Trophoblast cell (in vitro differentiated cells and primary cell): ENCODE results near the gene C6orf62.

Experiments used
- DNase-seq, 2 donors: peaks; one replicate each; pipeline ENCODE4 v3.0.0-alpha.2; 2016
- H2AFZ ChIP-seq: 2 replicates; pipeline ENCODE4 v1.6.1; 2013; ENCODE audit warnings: low read length, moderate library complexity, mild to moderate bottlenecking; ENCODE audit not compliant: insufficient read depth, poor library complexity
- H2AK5ac ChIP-seq: 2 replicates; pipeline ENCODE4 v1.6.1; 2013; ENCODE audit warnings: mild to moderate bottlenecking, low read length
- H2BK120ac ChIP-seq: 2 replicates; pipeline ENCODE4 v1.6.1; 2013; ENCODE audit warnings: low read length, mild to moderate bottlenecking, moderate library complexity; ENCODE audit not compliant: insufficient read depth, poor library complexity
- H2BK12ac ChIP-seq: 2 replicates; pipeline ENCODE4 v1.6.1; 2013; ENCODE audit warnings: mild to moderate bottlenecking, low read length, moderate library complexity
- H2BK5ac ChIP-seq: 2 replicates; pipeline ENCODE4 v1.6.1; 2013; ENCODE audit warnings: low read length, low read depth, moderate library complexity, mild to moderate bottlenecking; ENCODE audit not compliant: poor library complexity
- H3K14ac ChIP-seq: 2 replicates; pipeline ENCODE4 v1.6.1; 2013; ENCODE audit warnings: mild to moderate bottlenecking, low read length
- H3K18ac ChIP-seq: 2 replicates; pipeline ENCODE4 v1.6.1; 2013; ENCODE audit warnings: mild to moderate bottlenecking, low read length
- H3K23ac ChIP-seq: 2 replicates; pipeline ENCODE4 v1.6.1; 2013; ENCODE audit warnings: low read length
- H3K27ac ChIP-seq: 2 replicates; pipeline ENCODE4 v1.5.1; 2013; ENCODE audit warnings: low read depth, mild to moderate bottlenecking, inconsistent platforms, low read length, moderate library complexity
- H3K27me3 ChIP-seq: 2 replicates; pipeline ENCODE4 v1.6.1; 2013; ENCODE audit warnings: inconsistent platforms, mild to moderate bottlenecking, low read length, moderate library complexity; ENCODE audit not compliant: insufficient read depth
- H3K36me3 ChIP-seq, 2 experiments: 1 replicate in 1 of 2; 2 replicates in 1 of 2; pipeline ENCODE4 v1.6.1; 2013; ENCODE audit warnings: low read length in 2 of 2, mild to moderate bottlenecking in 2 of 2, moderate library complexity in 1 of 2; ENCODE audit not compliant: insufficient read depth in 2 of 2, control insufficient read depth in 1 of 2
- H3K4ac ChIP-seq: 2 replicates; pipeline ENCODE4 v1.6.1; 2013; ENCODE audit warnings: low read depth, mild to moderate bottlenecking, low read length, moderate library complexity
- H3K4me1 ChIP-seq, 2 experiments: 1 replicate in 1 of 2; 2 replicates in 1 of 2; pipeline ENCODE4 v1.6.1; 2013; ENCODE audit warnings: low read length in 2 of 2, mild to moderate bottlenecking in 2 of 2, moderate library complexity in 1 of 2; ENCODE audit not compliant: insufficient read depth in 2 of 2, control insufficient read depth in 1 of 2
- H3K4me2 ChIP-seq: 2 replicates; pipeline ENCODE4 v1.6.1; 2013; ENCODE audit warnings: inconsistent platforms, mild to moderate bottlenecking, low read length, moderate library complexity
- H3K4me3 ChIP-seq: 2 replicates; pipeline ENCODE4 v1.5.1; 2013; ENCODE audit warnings: mild to moderate bottlenecking, low read depth, low read length, inconsistent platforms
- H3K79me1 ChIP-seq: one replicate; pipeline ENCODE4 v1.6.1; 2013; ENCODE audit warnings: low read length
- H3K79me2 ChIP-seq: 2 replicates; pipeline ENCODE4 v1.6.1; 2013; ENCODE audit warnings: low read length, mild to moderate bottlenecking; ENCODE audit not compliant: control insufficient read depth, insufficient read depth, poor library complexity
- H3K9ac ChIP-seq: 2 replicates; pipeline ENCODE4 v1.6.1; 2013; ENCODE audit warnings: mild to moderate bottlenecking, low read length
- H3K9me3 ChIP-seq: 2 replicates; pipeline ENCODE4 v1.6.1; 2013; ENCODE audit warnings: low read depth, mild to moderate bottlenecking, control low read depth, inconsistent platforms, low read length; ENCODE audit not compliant: insufficient read depth
- H4K12ac ChIP-seq: 2 replicates; pipeline ENCODE4 v1.6.1; 2013; ENCODE audit warnings: low read depth, mild to moderate bottlenecking, low read length, moderate library complexity
- H4K8ac ChIP-seq: 2 replicates; pipeline ENCODE4 v1.6.1; 2013; ENCODE audit warnings: low read depth, mild to moderate bottlenecking, low read length, moderate library complexity
- H4K91ac ChIP-seq: one replicate; pipeline ENCODE4 v1.6.1; 2013; ENCODE audit warnings: low read depth, mild to moderate bottlenecking, low read length, moderate library complexity
- WGBS: extraction: QIAGEN DNeasy Blood & Tissue Kit; methylation state at CpG from one replicate; pipeline ENCODE4 v1.1.7; 2013; ENCODE audit warnings: missing lambda C conversion rate; ENCODE audit not compliant: insufficient read length, insufficient coverage; ENCODE audit errors: extremely low coverage; 5-methylcytosine and 5-hydroxymethylcytosine counted together

Gene C6orf62

GRCh38 chr6:24692003-24692402, 27.0 kb downstream of the C6orf62 start:
- no peaks in the 10 kb centered on the region for H3K79me1 ChIP-seq
- no peaks in the 10 kb centered on the region for H3K27me3 ChIP-seq
- H3K14ac ChIP-seq = no peak overlapping the region
- no peak overlapping the region for H2AFZ ChIP-seq
- WGBS = no CpG with 5 or more reads among the region's 4 CpGs
- H3K4me1 ChIP-seq = no peaks in the 10 kb centered on the region
- no peak overlapping the region for H2BK12ac ChIP-seq
- H3K79me2 ChIP-seq = no peaks in the 10 kb centered on the region
- no peak overlapping the region for H3K23ac ChIP-seq
- no peak for DNase-seq
- H2BK5ac ChIP-seq = no peak overlapping the region
- H2AK5ac ChIP-seq = no peak overlapping the region
- H3K4me2 ChIP-seq = no peak overlapping the region
- H2BK120ac ChIP-seq = no peak overlapping the region
- no peak overlapping the region for H4K12ac ChIP-seq
- H3K9ac ChIP-seq = no peak overlapping the region
- H3K18ac ChIP-seq = no peak overlapping the region
- H3K4me3 ChIP-seq = no peak overlapping the region
- H3K9me3 ChIP-seq = no peaks in the 10 kb centered on the region
- no peak overlapping the region for H3K27ac ChIP-seq
- H3K36me3 ChIP-seq = no peaks in the 10 kb centered on the region
- no peak overlapping the region for H4K91ac ChIP-seq
- no peak overlapping the region for H4K8ac ChIP-seq
- no peak overlapping the region for H3K4ac ChIP-seq

- Histone ChIP-seq H3K4me3 (no peak overlapping the region), H3K36me3 (no peaks in the 10 kb centered on the region), H2AK5ac (no peak overlapping the region), H2AFZ (no peak overlapping the region), H3K79me1 (no peaks in the 10 kb centered on the region), H3K4me2 (no peak overlapping the region), H3K27me3 (no peaks in the 10 kb centered on the region), H3K14ac (no peak overlapping the region), H3K18ac (no peak overlapping the region), H3K4me1 (no peaks in the 10 kb centered on the region), H3K9ac (no peak overlapping the region), H3K27ac (no peak overlapping the region), H3K9me3 (no peaks in the 10 kb centered on the region), H4K12ac (no peak overlapping the region), H3K79me2 (no peaks in the 10 kb centered on the region), H2BK12ac (no peak overlapping the region), H3K4ac (no peak overlapping the region), H3K23ac (no peak overlapping the region), H4K91ac (no peak overlapping the region), H4K8ac (no peak overlapping the region), H2BK120ac (no peak overlapping the region), H2BK5ac (no peak overlapping the region)
- DNase-seq = no peak
- WGBS = no CpG with 5 or more reads among the region's 3 CpGs
Measured at GRCh38 chr6:24691550-24691949, 27.4 kb downstream of the C6orf62 start.

- WGBS = no CpG with 5 or more reads among the region's 1 CpG
- H3K4ac ChIP-seq = no peak overlapping the region
- no peak overlapping the region for H3K4me2 ChIP-seq
- H3K27ac ChIP-seq = no peak overlapping the region
- no peak overlapping the region for H2AK5ac ChIP-seq
- H3K4me1 ChIP-seq = no peaks in the 10 kb centered on the region
- no peak overlapping the region for H4K91ac ChIP-seq
- H3K9ac ChIP-seq = no peak overlapping the region
- H3K18ac ChIP-seq = no peak overlapping the region
- no peak overlapping the region for H3K4me3 ChIP-seq
- no peaks in the 10 kb centered on the region for H3K27me3 ChIP-seq
- H4K12ac ChIP-seq = no peak overlapping the region
- H3K36me3 ChIP-seq = no peaks in the 10 kb centered on the region
- H3K79me1 ChIP-seq = no peaks in the 10 kb centered on the region
- no peaks in the 10 kb centered on the region for H3K79me2 ChIP-seq
- H3K14ac ChIP-seq = no peak overlapping the region
- H2BK5ac ChIP-seq = no peak overlapping the region
- H3K9me3 ChIP-seq = no peaks in the 10 kb centered on the region
- no peak overlapping the region for H3K23ac ChIP-seq
- no peak overlapping the region for H2BK12ac ChIP-seq
- H2AFZ ChIP-seq = no peak overlapping the region
- no peak overlapping the region for H4K8ac ChIP-seq
- DNase-seq = no peak
- no peak overlapping the region for H2BK120ac ChIP-seq
Measured at GRCh38 chr6:24690593-24690992, 28.4 kb downstream of the C6orf62 start.

GRCh38 chr6:24689964-24690363, 29.0 kb downstream of the C6orf62 start:
- Histone ChIP-seq H3K27ac (no peak overlapping the region), H3K4me2 (no peak overlapping the region), H3K14ac (no peak overlapping the region), H3K79me2 (no peaks in the 10 kb centered on the region), H4K12ac (no peak overlapping the region), H3K4me3 (no peak overlapping the region), H2BK120ac (no peak overlapping the region), H3K4me1 (no peaks in the 10 kb centered on the region), H3K36me3 (no peaks in the 10 kb centered on the region), H2BK5ac (no peak overlapping the region), H3K9me3 (no peaks in the 10 kb centered on the region), H2AK5ac (no peak overlapping the region), H3K9ac (no peak overlapping the region), H3K18ac (no peak overlapping the region), H2BK12ac (no peak overlapping the region), H2AFZ (no peak overlapping the region), H3K23ac (no peak overlapping the region), H3K27me3 (no peaks in the 10 kb centered on the region), H3K4ac (no peak overlapping the region), H4K91ac (no peak overlapping the region), H4K8ac (no peak overlapping the region), H3K79me1 (no peaks in the 10 kb centered on the region)
- no CpG with 5 or more reads among the region's 2 CpGs for WGBS
- no peak for DNase-seq
